Body of pancreas (tissue), 4 donors: ENCODE results near the gene LPCAT3. TPM values are rescaled to one million over a fixed set of nuclear protein-coding genes. Genes with fewer than 3 reads are reported as not detected.

Experiments used
- ATAC-seq: fragments of 150-250 bp; one replicate; pipeline ENCODE4 v1.9.1; 2016
- DNase-seq, 4 donors: peaks; one replicate each; pipeline ENCODE4 v3.0.0-alpha.2; 2019
- H3K27ac ChIP-seq, 4 donors: fragments of 200-600 bp; sonication (generic); 1 replicate in 3 of 4; 2 replicates in 1 of 4; pipeline versions ENCODE4 v1.5.1 to v1.6.1; 2016 to 2019; ENCODE audit warnings: mild to moderate bottlenecking in 1 of 4, mixed read lengths in 1 of 4, moderate library complexity in 1 of 4
- H3K27me3 ChIP-seq, 2 donors: fragments of 200-600 bp; sonication (generic); one replicate each; pipeline ENCODE4 v1.6.0; 2016; ENCODE audit warnings: mild to moderate bottlenecking in 1 of 2
- H3K36me3 ChIP-seq, 2 donors: fragments of 200-600 bp; sonication (generic); replicated peaks in 1 of 2; 2 replicates each; pipeline ENCODE4 v1.5.1; 2016; ENCODE audit warnings: low read depth in 2 of 2; ENCODE audit not compliant: insufficient read depth in 1 of 2
- H3K4me1 ChIP-seq: fragments of 200-600 bp; sonication (generic); one replicate; pipeline ENCODE4 v1.6.0; 2016
- H3K4me3 ChIP-seq, 2 donors: fragments of 200-600 bp; sonication (generic); 1 replicate in 1 of 2; 2 replicates in 1 of 2; pipeline ENCODE4 v1.5.1; 2016 to 2019
- H3K9me3 ChIP-seq, 3 donors: fragments of 200-600 bp; sonication (generic); 1 replicate in 2 of 3; 2 replicates in 1 of 3; pipeline ENCODE4 v1.5.1; 2016
- CTCF ChIP-seq, 7 experiments: fragments of 450-650 bp in 4 of 7; fragments of 200-600 bp in 3 of 7; sonication (generic) in 3 of 7; IDR thresholded peaks; one replicate each; pipeline ENCODE4 v1.5.1; 2016 to 2019; ENCODE audit warnings: antibody characterized with exemption in 7 of 7
- POLR2A ChIP-seq, 3 donors: fragments of 450-650 bp; IDR thresholded peaks; one replicate each; pipeline ENCODE4 v1.6.1; 2016; ENCODE audit warnings: antibody characterized with exemption in 3 of 3, mild to moderate bottlenecking in 2 of 3
- WGBS, 2 donors: methylation state at CpG; one replicate each; pipeline ENCODE4 v1.1.5; 2017; 5-methylcytosine and 5-hydroxymethylcytosine counted together
- intact Hi-C: fragments of 100-400 bp; cut with DNase I; formaldehyde crosslinking; loops from one replicate; pipeline ENCODE4 v1.15.1; 2023
- total RNA-seq, 2 donors: library from RNA; depleted of rRNA; stranded (reverse); fragments of >200 nt; gene quantifications; one replicate each; pipeline ENCODE4 v1.1.0, GENCODE V29; 2016

Gene LPCAT3
- total RNA-seq, 2 donors from 2014 or later: 21.5 to 39.6 TPM

- H3K36me3 ChIP-seq: no peaks in the 10 kb centered on the region
- 37 to 40% methylated on average over 8 of the region's 8 CpGs for WGBS, 2 donors
- intact Hi-C loops: no loop called here
Measured at GRCh38 chr12:6946920-6947374, 71.3 kb downstream of the LPCAT3 start.

GRCh38 chr12:6946033-6946919 is 72.0 kb downstream of the LPCAT3 start:
- peak overlapping the region in 1 of 2 donors; percentile 3 for H3K4me3 ChIP-seq
- no peaks in the 10 kb centered on the region for H3K9me3 ChIP-seq
- TF ChIP-seq CTCF (IDR thresholded peaks at IDR 0.05): peak in 3 of 7 experiments; percentile 32 to 55 (median 47)
- peak; percentile 78 to 94 (median 93) for TF ChIP-seq POLR2A (IDR thresholded peaks at IDR 0.05)
- peak; percentile 98 to 99 (median 99) for DNase-seq
- H3K36me3 ChIP-seq: no peaks in the 10 kb centered on the region
- ATAC-seq: peak; percentile 82
- H3K27me3 ChIP-seq: no peaks in the 10 kb centered on the region
- intact Hi-C loops: no loop called here
- peak overlapping the region; percentile 89 to 98 (median 93) for H3K27ac ChIP-seq
- 2 to 5% methylated on average over 19 to 32 of the region's 32 CpGs for WGBS, 2 donors
- H3K4me1 ChIP-seq: peaks cover 40% of the 10 kb centered on the region

More at GRCh38 chr12:6946920-6947374, 71.3 kb downstream of the LPCAT3 start:
- Histone ChIP-seq H3K9me3 (no peaks in the 10 kb centered on the region), H3K4me1 (peaks cover 40% of the 10 kb centered on the region), H3K27ac (peak overlapping the region; percentile 69 to 98 (median 84)), H3K27me3 (no peaks in the 10 kb centered on the region), H3K4me3 (peak overlapping the region in 1 of 2 donors; percentile 3)
- no peak for DNase-seq
- no peak for TF ChIP-seq POLR2A (IDR thresholded peaks at IDR 0.05)
- TF ChIP-seq CTCF (IDR thresholded peaks at IDR 0.05): no peak
- ATAC-seq: no peak

GRCh38 chr12:6945613-6946012 is 72.7 kb downstream of the LPCAT3 start:
- 34 to 39% methylated on average over 6 to 11 of the region's 11 CpGs for WGBS, 2 donors
- peak overlapping the region; percentile 89 to 98 (median 93) for H3K27ac ChIP-seq
- no peak overlapping the region for H3K4me3 ChIP-seq
- DNase-seq (no peak), ATAC-seq (no peak)
- H3K36me3 ChIP-seq: no peaks in the 10 kb centered on the region
- intact Hi-C loops: no loop called here
- TF ChIP-seq POLR2A (IDR thresholded peaks at IDR 0.05) (no peak), CTCF (IDR thresholded peaks at IDR 0.05) (no peak)
- H3K27me3 ChIP-seq: no peaks in the 10 kb centered on the region
- H3K9me3 ChIP-seq: no peaks in the 10 kb centered on the region
- H3K4me1 ChIP-seq: peaks cover 40% of the 10 kb centered on the region

GRCh38 chr12:6944381-6945186 is 73.7 kb downstream of the LPCAT3 start:
- H3K36me3 ChIP-seq: no peaks in the 10 kb centered on the region
- ATAC-seq (peak; percentile 61), DNase-seq (peak; percentile 93 to 95 (median 94))
- no peaks in the 10 kb centered on the region for H3K9me3 ChIP-seq
- H3K4me3 ChIP-seq: peak overlapping the region; percentile 54 to 81
- intact Hi-C loops: no loop called here
- peaks cover 40% of the 10 kb centered on the region for H3K4me1 ChIP-seq
- peak overlapping the region; percentile 89 to 98 (median 93) for H3K27ac ChIP-seq
- TF ChIP-seq POLR2A (IDR thresholded peaks at IDR 0.05): peak in 1 of 3 donors; percentile 63
- TF ChIP-seq CTCF (IDR thresholded peaks at IDR 0.05): peak; percentile 69 to 99 (median 96)
- 2% methylated on average over 17 to 48 of the region's 48 CpGs for WGBS, 2 donors
- no peaks in the 10 kb centered on the region for H3K27me3 ChIP-seq
